Caco-2 (cell line): ENCODE data around the gene SOX9. TPM values are rescaled to one million over a fixed set of nuclear protein-coding genes. Genes with fewer than 3 reads are reported as not detected.

Source experiments
- BruUV-seq: library from RNA; stranded (reverse); fragments of 400-500 nt; replicated peaks from 2 replicates; lab custom pipeline; 2021; lab: Mats Ljungman, UMichigan
- CTCF ChIA-PET: fragments of 300-600 bp; sonication (Branson Sonifier 250); formaldehyde crosslinking; loops from one replicate; lab custom pipeline; 2022; ENCODE audit warnings: antibody characterized with exemption; lab: Charles Lee
- POLR2A ChIA-PET: fragments of 300-600 bp; sonication (Branson Sonifier 250); formaldehyde crosslinking; loops from one replicate; lab custom pipeline; 2022; ENCODE audit warnings: antibody characterized with exemption; lab: Charles Lee
- DNase-seq, 2 experiments: peaks; one replicate each; pipeline versions ENCODE4 v3.0.0 to v3.0.0-alpha.2; 2020 to 2022
- H3K27me3 ChIP-seq: replicated peaks from 2 replicates; pipeline ENCODE4 v1.6.0; 2011; ENCODE audit warnings: low read length; ENCODE audit not compliant: control insufficient read depth, insufficient read depth
- H3K36me3 ChIP-seq: 2 replicates; pipeline ENCODE4 v1.5.1; 2011; ENCODE audit warnings: low read length; ENCODE audit not compliant: control insufficient read depth, insufficient read depth
- H3K4me1 ChIP-seq: fragments of 250-450 bp; sonication (Bioruptor Pico); 2 replicates; pipeline ENCODE4 v1.5.1; 2020; ENCODE audit warnings: mild to moderate bottlenecking
- H3K4me3 ChIP-seq: 2 replicates; pipeline ENCODE4 v1.5.1; 2011; ENCODE audit warnings: low read depth, mild to moderate bottlenecking, control low read depth, low read length
- H3K9me3 ChIP-seq: fragments of 250-450 bp; sonication (Bioruptor Pico); 2 replicates; pipeline ENCODE4 v1.5.1; 2020; ENCODE audit warnings: mild to moderate bottlenecking, moderate library complexity
- H3K27ac Mint-ChIP-seq: one replicate; pipeline ENCODE4 v1.8.0; 2022; ENCODE audit warnings: mixed read lengths; ENCODE audit not compliant: unreplicated experiment
- H3K27me3 Mint-ChIP-seq: one replicate; pipeline ENCODE4 v1.8.0; 2022; ENCODE audit warnings: mixed read lengths; ENCODE audit not compliant: insufficient read depth, unreplicated experiment
- H3K36me3 Mint-ChIP-seq: one replicate; pipeline ENCODE4 v1.8.0; 2022; ENCODE audit warnings: mild to moderate bottlenecking, mixed read lengths; ENCODE audit not compliant: insufficient read depth, unreplicated experiment
- H3K4me1 Mint-ChIP-seq: one replicate; pipeline ENCODE4 v1.8.0; 2022; ENCODE audit warnings: low read depth, mixed read lengths; ENCODE audit not compliant: unreplicated experiment
- H3K4me3 Mint-ChIP-seq: one replicate; pipeline ENCODE4 v1.8.0; 2022; ENCODE audit warnings: mild to moderate bottlenecking, moderate library complexity, mixed read lengths; ENCODE audit not compliant: unreplicated experiment
- H3K9me3 Mint-ChIP-seq: one replicate; pipeline ENCODE4 v1.8.0; 2022; ENCODE audit warnings: mixed read lengths; ENCODE audit not compliant: unreplicated experiment
- intact Hi-C: fragments of 100-400 bp; cut with micrococcal nuclease; formaldehyde crosslinking; loops from one replicate; pipeline ENCODE4 v1.10.0; 2022; ENCODE audit not compliant: unreplicated experiment
- total RNA-seq: library from RNA; stranded (reverse); gene quantifications from 2 replicates; pipeline ENCODE4 v1.2.3, GENCODE V29; 2022
- TF ChIP-seq, protein P1 (sequence below), 2 experiments: fragments of 200-600 bp in 1 of 2; IDR thresholded peaks; 1 replicate in 1 of 2; 2 replicates in 1 of 2; pipeline versions ENCODE4 v1.5.1 to v1.8.0; 2011 to 2022; ENCODE audit warnings: antibody characterized with exemption in 1 of 2, control low read depth in 1 of 2, inconsistent platforms in 1 of 2, low read depth in 1 of 2, low read length in 1 of 2, mild to moderate bottlenecking in 1 of 2, moderate library complexity in 1 of 2; ENCODE audit not compliant: insufficient read depth in 1 of 2, severe bottlenecking in 1 of 2, unreplicated experiment in 1 of 2

SOX9 gene
- total RNA-seq, 1 experiment from 2014 or later: 46.2 TPM

DNA sequence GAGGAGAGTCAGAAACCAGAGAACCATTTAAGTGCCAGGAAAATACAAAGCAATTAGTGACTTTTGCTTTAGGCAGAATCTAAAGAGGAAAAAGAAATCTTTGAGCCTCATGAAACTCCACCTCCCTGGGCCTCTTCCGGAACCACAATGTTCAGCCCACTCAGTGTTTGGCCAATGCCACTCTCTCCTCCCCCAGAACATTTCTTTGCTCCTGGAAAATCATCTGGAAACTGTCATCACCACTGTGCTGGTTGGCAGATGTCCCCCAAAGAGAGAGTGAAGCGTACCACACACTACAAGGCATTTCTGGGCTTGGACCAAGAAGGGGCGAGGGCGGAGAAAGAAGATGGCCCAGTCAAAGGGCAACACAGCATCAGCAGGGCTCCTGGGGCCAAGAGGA, 7.1 kb upstream of the SOX9 start:
- peaks cover 2% of the 10 kb centered on the region; the same call in 1 of the 2 replicates for H3K4me1 ChIP-seq
- BruUV-seq: no TSS peak
- H3K9me3 Mint-ChIP-seq: no peaks in the 10 kb centered on the region
- DNase-seq: no peak
- no peaks in the 10 kb centered on the region for H3K27me3 ChIP-seq
- no peak overlapping the region for H3K27ac Mint-ChIP-seq
- no peaks in the 10 kb centered on the region for H3K4me1 Mint-ChIP-seq
- no peak overlapping the region for H3K4me3 Mint-ChIP-seq
- CTCF ChIA-PET: no interaction called here
- H3K36me3 ChIP-seq: no peaks in the 10 kb centered on the region
- no peak overlapping the region for H3K4me3 ChIP-seq
- no peaks in the 10 kb centered on the region for H3K36me3 Mint-ChIP-seq
- intact Hi-C loops: no loop called here
- POLR2A ChIA-PET: no interaction called here
- H3K27me3 Mint-ChIP-seq: no peaks in the 10 kb centered on the region
- no peaks in the 10 kb centered on the region for H3K9me3 ChIP-seq
- TF ChIP-seq, protein P1, sequence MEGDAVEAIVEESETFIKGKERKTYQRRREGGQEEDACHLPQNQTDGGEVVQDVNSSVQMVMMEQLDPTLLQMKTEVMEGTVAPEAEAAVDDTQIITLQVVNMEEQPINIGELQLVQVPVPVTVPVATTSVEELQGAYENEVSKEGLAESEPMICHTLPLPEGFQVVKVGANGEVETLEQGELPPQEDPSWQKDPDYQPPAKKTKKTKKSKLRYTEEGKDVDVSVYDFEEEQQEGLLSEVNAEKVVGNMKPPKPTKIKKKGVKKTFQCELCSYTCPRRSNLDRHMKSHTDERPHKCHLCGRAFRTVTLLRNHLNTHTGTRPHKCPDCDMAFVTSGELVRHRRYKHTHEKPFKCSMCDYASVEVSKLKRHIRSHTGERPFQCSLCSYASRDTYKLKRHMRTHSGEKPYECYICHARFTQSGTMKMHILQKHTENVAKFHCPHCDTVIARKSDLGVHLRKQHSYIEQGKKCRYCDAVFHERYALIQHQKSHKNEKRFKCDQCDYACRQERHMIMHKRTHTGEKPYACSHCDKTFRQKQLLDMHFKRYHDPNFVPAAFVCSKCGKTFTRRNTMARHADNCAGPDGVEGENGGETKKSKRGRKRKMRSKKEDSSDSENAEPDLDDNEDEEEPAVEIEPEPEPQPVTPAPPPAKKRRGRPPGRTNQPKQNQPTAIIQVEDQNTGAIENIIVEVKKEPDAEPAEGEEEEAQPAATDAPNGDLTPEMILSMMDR (IDR thresholded peaks at IDR 0.05; ENCODE audit: insufficient read depth in 1 of 2, low read depth in 1 of 2, low read length in 1 of 2, severe bottlenecking in 1 of 2, unreplicated experiment in 1 of 2): no peak

DNA sequence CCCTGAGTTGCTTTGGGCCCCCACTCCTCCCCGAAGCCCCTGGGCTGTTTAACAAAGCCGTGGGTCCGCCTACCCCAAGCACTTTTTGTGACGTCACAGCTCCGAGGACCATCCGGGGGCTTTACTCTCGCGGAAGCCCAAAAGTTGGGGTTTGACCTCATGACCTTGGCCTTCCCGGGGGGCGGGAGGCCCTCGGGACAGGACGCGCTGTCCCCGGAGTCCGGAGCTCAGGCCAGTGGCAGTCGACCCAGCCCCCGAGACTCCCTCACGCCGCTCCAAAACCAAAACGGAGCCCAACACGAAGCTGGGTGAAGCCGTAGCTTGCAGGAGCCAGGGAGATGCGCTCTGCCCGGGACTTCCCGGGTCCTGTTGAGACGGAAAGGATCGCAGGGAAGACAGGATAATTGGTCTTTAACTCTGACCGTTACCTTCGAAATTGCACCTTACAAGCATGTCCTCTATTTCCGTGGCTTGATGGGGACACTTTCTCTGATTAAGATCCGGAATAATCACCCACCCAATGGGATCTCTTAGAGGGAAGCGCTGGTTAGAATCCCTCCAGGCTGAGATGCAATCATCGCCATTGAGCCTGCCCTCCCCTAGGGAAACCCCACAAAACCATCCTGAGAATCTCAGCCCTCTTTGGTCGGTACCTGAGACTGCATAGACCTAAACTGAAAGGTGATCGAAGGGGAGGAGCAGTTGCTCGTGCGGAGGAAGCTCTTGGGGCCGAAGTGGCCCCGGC, 4.9 kb upstream of the SOX9 start:
- Mint-ChIP-seq H3K9me3 (no peaks in the 10 kb centered on the region), H3K36me3 (peaks cover 8% of the 10 kb centered on the region), H3K4me3 (no peak overlapping the region), H3K27ac (no peak overlapping the region), H3K27me3 (no peaks in the 10 kb centered on the region), H3K4me1 (no peaks in the 10 kb centered on the region)
- intact Hi-C loops: loop anchor here (5.0 kb wide), 1 partner anchor 159 kb away; no protein-coding TSS in a partner anchor
- Histone ChIP-seq H3K27me3 (no peaks in the 10 kb centered on the region), H3K4me1 (peaks cover 4% of the 10 kb centered on the region; the same call in 1 of the 2 replicates), H3K36me3 (no peaks in the 10 kb centered on the region), H3K4me3 (no peak overlapping the region), H3K9me3 (no peaks in the 10 kb centered on the region)
- ChIA-PET CTCF (no interaction called here), POLR2A (no interaction called here)
- DNase-seq: no peak
- no TSS peak for BruUV-seq
- TF ChIP-seq, protein P1 (IDR thresholded peaks at IDR 0.05; ENCODE audit: insufficient read depth in 1 of 2, low read depth in 1 of 2, low read length in 1 of 2, severe bottlenecking in 1 of 2, unreplicated experiment in 1 of 2): no peak

DNA sequence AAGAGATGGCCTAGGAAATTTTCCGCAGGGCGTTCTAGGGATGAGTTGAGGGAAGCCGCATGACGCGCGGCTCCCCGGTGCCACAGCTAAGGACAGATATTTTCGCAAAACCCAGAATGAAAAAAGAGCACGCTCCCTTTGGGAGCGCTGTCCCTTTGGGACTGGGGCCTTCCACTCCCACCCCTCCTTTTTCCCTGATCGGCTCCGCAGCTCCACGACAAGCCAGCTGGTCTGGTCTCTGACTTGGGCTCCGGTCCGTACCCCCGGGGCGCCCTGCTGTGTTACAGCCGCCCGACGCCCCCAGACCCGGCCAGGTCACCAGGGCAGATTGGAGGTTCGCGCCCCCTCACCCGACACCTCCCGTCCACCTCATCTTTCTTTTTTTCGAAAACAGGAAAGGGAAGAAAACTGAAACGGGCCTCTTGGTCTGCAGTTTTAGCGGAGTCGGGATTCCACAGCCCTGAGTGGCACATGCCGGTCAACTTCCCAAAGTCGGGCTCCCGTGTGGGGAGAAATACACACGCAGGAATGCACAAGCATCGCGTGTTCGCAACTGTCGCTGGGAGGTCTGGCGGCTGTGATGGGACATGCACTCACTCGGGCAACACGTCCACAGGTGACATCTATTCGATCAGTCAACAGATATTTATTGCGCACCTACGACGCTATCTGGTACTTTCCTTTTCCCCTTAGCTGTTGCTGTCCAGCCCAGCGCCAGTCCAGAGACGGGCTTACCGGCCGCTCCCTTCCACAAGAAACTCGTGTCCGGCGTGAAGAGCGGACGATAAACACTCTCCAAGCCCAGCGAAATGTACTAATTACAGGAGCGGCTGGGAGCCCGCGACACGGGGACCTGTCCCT, 3.9 kb upstream of the SOX9 start:
- TF ChIP-seq, protein P1 (IDR thresholded peaks at IDR 0.05; ENCODE audit: insufficient read depth in 1 of 2, low read depth in 1 of 2, low read length in 1 of 2, severe bottlenecking in 1 of 2, unreplicated experiment in 1 of 2): no peak
- no TSS peak for BruUV-seq
- Histone ChIP-seq H3K36me3 (no peaks in the 10 kb centered on the region), H3K4me1 (peaks cover 4% of the 10 kb centered on the region; the same call in 1 of the 2 replicates), H3K9me3 (no peaks in the 10 kb centered on the region), H3K27me3 (no peaks in the 10 kb centered on the region), H3K4me3 (no peak overlapping the region)
- POLR2A ChIA-PET: no interaction called here
- CTCF ChIA-PET: no interaction called here
- intact Hi-C loops: loop anchor here (5.0 kb wide), 1 partner anchor 160 kb away; no protein-coding TSS in a partner anchor
- Mint-ChIP-seq H3K27ac (no peak overlapping the region), H3K9me3 (no peaks in the 10 kb centered on the region), H3K27me3 (no peaks in the 10 kb centered on the region), H3K36me3 (peaks cover 17% of the 10 kb centered on the region), H3K4me3 (no peak overlapping the region), H3K4me1 (no peaks in the 10 kb centered on the region)
- no peak for DNase-seq
